Measurements from ENCODE around the gene TP63.
"Not testable (repeated sequence)": the region's sequence is repeated elsewhere in the genome, so short reads cannot be mapped to it uniquely, and the experiment has no call there.

The TP63 gene

GRCh38 chr3:189721873-189722665 is 90.9 kb downstream of the TP63 start:
- no peak for DNase-seq (ENCODE audit: low read depth)

- DNase-seq (ENCODE audit: low read depth), result peak; percentile 62
Measured at GRCh38 chr3:189724356-189724755, 93.2 kb downstream of the TP63 start.

- DNase-seq (ENCODE audit: low read depth), result no peak
Measured at GRCh38 chr3:189726277-189726676, 95.1 kb downstream of the TP63 start.

GRCh38 chr3:189727158-189727557 is 96.0 kb downstream of the TP63 start:
- no peak for DNase-seq (ENCODE audit: low read depth)

- no peak for DNase-seq (ENCODE audit: low read depth)
Measured at GRCh38 chr3:189727898-189728297, 96.7 kb downstream of the TP63 start.

- no peak for DNase-seq (ENCODE audit: low read depth)
Measured at GRCh38 chr3:189728915-189729314, 97.7 kb downstream of the TP63 start.

DNA sequence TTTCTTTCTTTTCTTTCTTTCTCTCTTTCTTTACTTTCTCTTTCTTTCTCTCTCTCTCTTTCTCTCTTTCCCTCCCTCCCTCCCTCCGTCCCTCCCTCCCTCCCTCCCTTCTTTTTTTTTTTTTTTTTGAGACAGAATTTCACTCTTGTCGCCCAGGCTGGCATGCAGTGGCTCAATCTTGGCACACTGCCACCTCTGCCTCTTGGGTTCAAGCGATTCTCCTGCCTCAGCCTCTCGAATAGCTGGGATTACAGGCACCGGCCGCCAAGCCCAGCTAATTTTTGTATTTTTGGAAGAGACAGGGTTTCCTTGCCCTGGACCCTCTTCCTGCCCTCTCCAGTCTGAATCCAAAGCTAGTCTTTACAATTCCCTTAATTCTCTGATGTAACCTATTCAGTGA is 102.9 kb downstream of the TP63 start:
- DNase-seq (ENCODE audit: low read depth), result no peak

DNA sequence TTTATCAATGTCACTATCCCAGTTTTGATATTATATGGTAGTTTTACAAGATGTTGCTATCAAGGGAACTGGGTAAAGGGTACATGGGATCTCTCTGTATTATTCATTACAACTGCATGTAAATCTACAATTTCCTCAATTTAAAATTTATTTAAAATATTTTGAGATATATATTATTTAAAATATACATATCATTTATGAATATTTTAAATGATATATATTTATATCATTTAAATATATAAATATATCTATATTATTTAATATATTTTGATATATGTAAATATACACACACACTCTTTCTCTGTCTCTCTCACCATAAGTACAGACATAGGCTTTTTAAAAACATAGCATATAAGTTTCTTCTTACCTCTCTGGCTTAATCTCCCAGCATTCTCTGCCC is 104.7 kb downstream of the TP63 start:
- no peak for DNase-seq (ENCODE audit: low read depth)

DNA sequence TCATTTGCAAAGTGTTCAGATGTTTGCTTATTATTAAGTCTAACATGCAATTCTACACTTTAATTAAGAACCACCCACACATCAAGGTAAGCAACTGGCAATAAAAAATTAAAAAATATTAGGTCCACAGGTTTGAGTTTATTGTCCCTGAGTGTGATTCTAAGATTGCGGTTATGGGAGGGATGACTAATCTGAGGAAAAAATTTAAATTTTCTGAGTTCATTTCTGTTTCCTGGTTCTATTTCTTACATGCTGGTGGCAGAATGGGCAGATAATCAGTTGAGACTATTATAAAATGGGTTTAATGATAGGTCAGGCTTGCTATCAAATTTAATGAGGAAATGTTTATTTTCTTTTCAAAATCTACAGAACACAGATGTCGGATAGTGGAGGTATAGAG is 105.9 kb downstream of the TP63 start:
- DNase-seq (ENCODE audit: low read depth), result no peak

DNA sequence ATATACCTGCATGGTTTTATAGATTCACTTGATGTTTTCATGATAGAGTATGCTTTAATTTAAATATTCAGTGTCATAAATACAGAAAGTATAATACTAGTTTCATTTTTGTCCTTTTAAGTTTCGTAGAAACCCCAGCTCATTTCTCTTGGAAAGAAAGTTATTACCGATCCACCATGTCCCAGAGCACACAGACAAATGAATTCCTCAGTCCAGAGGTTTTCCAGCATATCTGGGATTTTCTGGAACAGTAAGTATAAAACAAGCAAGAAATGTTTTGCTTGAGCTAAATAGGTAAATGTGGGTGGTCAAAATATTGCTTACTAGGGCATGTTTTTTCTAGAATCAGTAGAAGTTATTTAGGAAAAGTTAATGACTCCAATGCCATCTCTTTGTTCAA is 106.4 kb downstream of the TP63 start:
- DNase-seq (ENCODE audit: low read depth), result no peak

DNA sequence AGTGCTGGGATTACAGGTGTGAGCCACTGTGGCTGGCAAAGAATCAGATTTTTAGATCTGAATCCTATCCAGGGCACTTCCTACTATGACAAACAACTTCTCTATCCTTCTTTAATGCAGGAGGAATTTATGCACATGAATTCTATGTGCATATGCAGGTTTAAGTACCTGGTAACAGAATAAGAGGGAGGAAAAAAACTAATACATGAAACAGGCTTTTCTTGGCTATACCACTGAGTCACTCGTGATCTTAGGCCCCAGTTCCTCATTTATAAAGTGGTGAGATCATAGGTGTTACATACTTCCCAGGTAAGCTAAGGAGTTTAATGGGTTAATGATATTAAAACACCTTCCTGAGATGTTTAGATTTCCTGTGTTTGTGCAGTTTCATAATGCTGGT is 108.2 kb downstream of the TP63 start:
- no peak for DNase-seq (ENCODE audit: low read depth)

GRCh38 chr3:189740156-189740555 is 109.0 kb downstream of the TP63 start:
- no peak for DNase-seq (ENCODE audit: low read depth)

DNA sequence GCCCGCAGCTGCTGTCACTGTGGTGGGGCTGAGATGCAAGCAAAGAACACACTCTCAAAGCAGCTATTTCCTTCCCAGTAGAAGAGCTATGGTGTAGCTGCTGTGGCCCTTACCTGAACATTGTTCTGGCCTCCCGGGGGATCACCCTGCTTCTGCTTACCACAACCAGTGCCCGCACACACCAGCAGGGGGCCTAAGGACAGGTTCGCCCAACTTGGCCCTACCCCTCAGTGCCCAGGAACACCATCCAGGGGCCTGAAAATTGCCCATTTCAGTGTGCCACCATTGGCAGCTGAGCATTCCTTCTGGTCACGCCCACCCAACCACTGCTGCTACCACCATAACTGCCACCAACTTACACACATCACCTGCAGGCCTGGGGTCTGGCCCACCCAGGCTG is 113.0 kb downstream of the TP63 start:
- no peak for DNase-seq (ENCODE audit: low read depth)

- no peak for DNase-seq (ENCODE audit: low read depth)
Measured at GRCh38 chr3:189745622-189746021, 114.4 kb downstream of the TP63 start.

DNA sequence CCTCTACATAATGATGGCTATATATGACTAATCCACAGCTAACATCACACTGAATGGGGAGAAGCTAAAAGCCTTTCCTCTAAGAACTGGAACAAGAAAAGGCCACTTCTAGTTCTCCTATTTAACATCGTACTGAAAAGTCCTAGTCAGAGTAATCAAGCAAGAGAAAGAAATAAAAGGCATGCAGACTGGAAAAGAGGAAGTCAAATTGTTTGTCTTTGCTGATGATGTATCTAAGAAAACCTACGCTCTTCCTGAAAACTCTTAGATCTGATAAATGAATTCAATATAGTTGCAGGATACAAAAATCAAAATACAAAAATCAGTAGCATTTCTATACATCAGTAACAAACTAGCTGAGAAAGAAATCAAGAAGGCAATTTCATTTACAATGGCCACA is 116.9 kb downstream of the TP63 start:
- DNase-seq (ENCODE audit: low read depth), result no peak

DNA sequence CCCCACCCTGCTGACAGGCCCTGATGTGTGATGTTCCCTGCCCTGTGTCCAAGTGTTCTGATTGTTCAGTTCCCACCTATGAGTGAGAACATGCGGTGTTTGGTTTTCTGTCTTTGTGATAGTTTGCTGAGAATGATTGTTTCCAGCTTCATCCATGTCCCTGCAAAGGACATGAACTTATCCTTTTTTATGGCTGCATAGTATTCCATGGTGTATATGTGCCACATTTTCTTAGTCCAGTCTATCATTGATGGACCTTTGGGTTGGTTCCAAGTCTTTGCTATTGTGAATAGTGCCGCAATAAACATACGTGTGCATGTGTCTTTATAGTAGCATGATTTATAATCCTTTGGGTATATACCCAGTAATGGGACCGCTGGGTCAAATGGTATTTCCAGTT is 119.8 kb downstream of the TP63 start:
- not testable (repeated sequence) for DNase-seq (ENCODE audit: low read depth)

- DNase-seq (ENCODE audit: low read depth), result no peak
Measured at GRCh38 chr3:189754356-189754755, 123.2 kb downstream of the TP63 start.

DNA sequence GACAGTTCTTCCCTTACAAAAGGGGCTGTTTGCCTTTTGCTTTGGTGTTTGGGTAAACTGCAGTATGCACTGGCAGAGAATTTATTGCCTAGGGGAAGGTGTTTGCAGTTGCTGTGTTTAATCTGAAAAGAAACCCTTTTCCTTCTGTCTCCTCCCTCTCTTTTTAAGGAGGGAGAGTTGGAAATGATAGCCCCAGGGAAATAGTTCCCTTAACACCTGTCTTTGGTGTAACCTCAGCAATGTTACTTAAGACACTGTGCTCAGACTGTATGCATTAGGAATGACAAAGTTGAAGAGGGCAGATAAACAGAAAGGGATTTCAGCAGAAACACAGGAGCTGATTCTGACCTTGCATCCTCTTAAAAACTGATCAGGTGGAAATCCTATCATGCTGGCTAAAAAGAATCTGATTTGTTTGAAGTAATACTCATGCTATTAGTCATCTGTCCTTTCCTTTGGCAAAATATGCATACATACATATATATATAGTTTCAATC is 125.4 kb downstream of the TP63 start:
- DNase-seq (ENCODE audit: low read depth), result no peak

GRCh38 chr3:189758186-189758585 is 127.0 kb downstream of the TP63 start:
- DNase-seq (ENCODE audit: low read depth), result no peak

DNA sequence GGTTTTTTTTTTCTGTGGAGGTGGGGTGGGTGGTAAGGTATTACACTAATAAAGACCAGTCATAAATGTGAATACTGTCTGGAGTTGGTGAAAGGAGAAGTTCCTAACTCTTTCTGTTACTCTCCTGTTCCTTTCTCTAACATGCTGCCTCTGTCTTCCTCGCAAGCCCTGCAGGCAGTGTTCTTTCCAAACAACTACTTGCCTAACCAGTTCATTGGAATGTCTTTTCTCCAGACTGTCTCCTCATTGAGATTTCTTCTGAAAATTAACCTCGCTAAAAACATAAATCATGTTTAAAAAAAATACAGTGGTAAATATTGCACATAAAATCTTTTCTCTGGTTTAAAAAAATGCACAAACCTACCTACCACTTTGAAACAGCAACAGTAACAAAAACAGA is 135.2 kb downstream of the TP63 start:
- DNase-seq (ENCODE audit: low read depth), result no peak

DNA sequence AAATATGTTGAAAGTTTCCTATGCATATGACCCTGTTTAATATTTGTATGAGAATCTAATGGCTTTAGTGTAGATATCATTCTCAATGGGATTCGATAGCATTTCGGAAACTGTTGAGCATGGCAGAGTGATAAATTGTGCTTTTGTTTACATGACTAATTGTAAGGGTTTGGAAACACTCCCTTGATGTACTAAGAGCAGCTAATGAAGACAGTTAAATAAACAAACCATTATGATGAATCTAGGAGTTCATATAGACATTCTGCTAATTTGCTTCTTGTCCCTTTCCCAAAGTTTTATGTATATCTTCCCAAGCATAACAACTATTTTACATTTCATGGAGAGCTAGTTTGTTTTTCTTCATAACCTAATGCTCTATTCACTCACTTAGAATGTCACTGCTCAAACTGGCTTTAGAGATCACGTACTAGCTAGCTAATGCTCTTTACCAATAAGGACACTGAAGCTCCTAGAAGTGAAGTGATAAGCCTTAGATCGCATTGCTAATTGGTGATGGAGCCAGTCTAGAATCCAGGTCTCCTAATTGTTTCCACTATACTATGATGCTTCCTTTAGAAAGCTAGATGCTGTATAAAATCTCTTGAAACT is 140.8 kb downstream of the TP63 start:
- DNase-seq (ENCODE audit: low read depth), result no peak

DNA sequence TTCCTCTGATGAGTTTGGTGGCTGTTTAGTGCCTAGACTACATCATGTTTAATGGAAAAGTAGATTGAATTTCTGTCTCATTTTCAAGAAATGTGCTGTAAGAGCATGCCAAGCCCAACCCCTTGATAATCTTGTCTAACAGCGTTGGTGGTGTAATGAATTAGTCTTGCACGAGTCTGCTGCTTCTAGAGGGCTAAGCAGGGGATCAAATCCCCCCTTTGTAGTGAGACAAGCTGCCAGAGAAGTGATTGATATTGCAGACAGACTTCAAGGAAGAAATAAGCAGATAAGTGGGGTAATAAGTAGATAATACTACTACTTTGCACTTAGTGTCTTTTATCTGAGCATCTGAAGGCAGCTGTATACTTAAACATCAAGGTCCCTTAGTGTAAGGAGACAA is 141.4 kb downstream of the TP63 start:
- no peak for DNase-seq (ENCODE audit: low read depth)

- no peak for DNase-seq (ENCODE audit: low read depth)
Measured at GRCh38 chr3:189773056-189773455, 141.9 kb downstream of the TP63 start.
